Retinal pigment epithelial cell (primary cell): ENCODE results near the gene SFSWAP.

Source experiments
- DNase-seq: peaks from one replicate; pipeline ENCODE4 v3.0.0-alpha.2; 2010; ENCODE audit warnings: low read depth
- H3K4me3 ChIP-seq: 2 replicates; pipeline ENCODE4 v1.5.1; 2011; ENCODE audit warnings: mild to moderate bottlenecking, low read length, control low read depth, moderate library complexity
- CTCF ChIP-seq: conservative IDR thresholded peaks from 2 replicates; pipeline ENCODE4 v1.5.1; 2011; ENCODE audit warnings: low read depth, low read length, control low read depth, inconsistent platforms

The SFSWAP gene

GRCh38 chr12:131842169-131842568 is 131.3 kb downstream of the SFSWAP start:
- no peak for DNase-seq
- TF ChIP-seq CTCF: no peak
- no peak overlapping the region for H3K4me3 ChIP-seq

- DNase-seq: no peak
- no peak overlapping the region for H3K4me3 ChIP-seq
- no peak for TF ChIP-seq CTCF
Measured at GRCh38 chr12:131843527-131843926, 132.6 kb downstream of the SFSWAP start.

- DNase-seq: no peak
- no peak for TF ChIP-seq CTCF
- H3K4me3 ChIP-seq: no peak overlapping the region
Measured at GRCh38 chr12:131844140-131844539, 133.2 kb downstream of the SFSWAP start.

GRCh38 chr12:131844656-131845055 is 133.8 kb downstream of the SFSWAP start:
- H3K4me3 ChIP-seq: no peak overlapping the region
- no peak for DNase-seq
- TF ChIP-seq CTCF: no peak

- H3K4me3 ChIP-seq: no peak overlapping the region
- no peak for TF ChIP-seq CTCF
- DNase-seq: no peak
Measured at GRCh38 chr12:131845121-131845520, 134.2 kb downstream of the SFSWAP start.

- TF ChIP-seq CTCF: no peak
- H3K4me3 ChIP-seq: no peak overlapping the region
- DNase-seq: no peak
Measured at GRCh38 chr12:131847456-131847855, 136.6 kb downstream of the SFSWAP start.

- no peak for DNase-seq
- TF ChIP-seq CTCF: no peak
- H3K4me3 ChIP-seq: no peak overlapping the region
Measured at GRCh38 chr12:131848753-131849152, 137.9 kb downstream of the SFSWAP start.
